ENCODE measurements around the gene TBC1D21.

DNA sequence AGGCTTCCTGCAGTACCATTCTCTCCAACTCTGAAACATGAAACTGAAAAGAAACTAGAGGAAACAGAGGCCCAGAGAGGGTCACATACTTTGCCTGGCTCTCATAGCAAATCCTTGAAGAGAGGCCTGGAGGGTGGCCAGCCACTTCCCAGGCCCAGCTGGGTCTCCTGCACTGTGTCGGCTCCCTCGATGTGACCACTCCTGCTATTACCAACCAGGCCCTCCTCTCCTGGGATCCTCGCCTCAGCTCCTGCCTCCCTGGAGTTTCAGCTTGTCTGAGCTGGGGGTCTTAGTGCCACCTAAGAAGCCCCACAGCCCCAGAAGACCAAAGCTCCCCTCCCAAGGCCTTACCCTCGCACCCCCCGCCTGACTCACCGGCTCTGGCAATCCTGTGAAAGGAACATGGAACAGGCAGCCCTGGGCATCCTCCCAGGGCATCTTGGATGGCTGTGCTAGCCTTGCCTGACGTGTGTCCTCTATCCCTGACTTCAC, 57.5 kb downstream of the TBC1D21 start:
- TF ChIP-seq, protein P1, sequence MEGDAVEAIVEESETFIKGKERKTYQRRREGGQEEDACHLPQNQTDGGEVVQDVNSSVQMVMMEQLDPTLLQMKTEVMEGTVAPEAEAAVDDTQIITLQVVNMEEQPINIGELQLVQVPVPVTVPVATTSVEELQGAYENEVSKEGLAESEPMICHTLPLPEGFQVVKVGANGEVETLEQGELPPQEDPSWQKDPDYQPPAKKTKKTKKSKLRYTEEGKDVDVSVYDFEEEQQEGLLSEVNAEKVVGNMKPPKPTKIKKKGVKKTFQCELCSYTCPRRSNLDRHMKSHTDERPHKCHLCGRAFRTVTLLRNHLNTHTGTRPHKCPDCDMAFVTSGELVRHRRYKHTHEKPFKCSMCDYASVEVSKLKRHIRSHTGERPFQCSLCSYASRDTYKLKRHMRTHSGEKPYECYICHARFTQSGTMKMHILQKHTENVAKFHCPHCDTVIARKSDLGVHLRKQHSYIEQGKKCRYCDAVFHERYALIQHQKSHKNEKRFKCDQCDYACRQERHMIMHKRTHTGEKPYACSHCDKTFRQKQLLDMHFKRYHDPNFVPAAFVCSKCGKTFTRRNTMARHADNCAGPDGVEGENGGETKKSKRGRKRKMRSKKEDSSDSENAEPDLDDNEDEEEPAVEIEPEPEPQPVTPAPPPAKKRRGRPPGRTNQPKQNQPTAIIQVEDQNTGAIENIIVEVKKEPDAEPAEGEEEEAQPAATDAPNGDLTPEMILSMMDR (conservative IDR thresholded peaks at IDR 0.05; ENCODE audit: low read depth, low read length): no peak
- no peak for TF ChIP-seq EZH2 (IDR thresholded peaks at IDR 0.05; ENCODE audit: borderline replicate concordance, low read depth, low read length, poor library complexity, severe bottlenecking)

All from A673 (cell line).